K562 (cell line): Measurements from ENCODE around the gene RSPH6A. TPM values are rescaled to one million over a fixed set of nuclear protein-coding genes. Genes with fewer than 3 reads are reported as not detected.

ENCODE experiments used
- ATAC-seq: fragments of 200-7000 bp; cut with Tn5 transposase; 3 replicates; pipeline ENCODE4 v1.9.1; 2020; ENCODE audit warnings: moderate library complexity
- BruUV-seq: library from RNA; stranded (reverse); fragments of 400-500 nt; replicated peaks from 2 replicates; lab custom pipeline; 2021; lab: Mats Ljungman, UMichigan
- CTCF ChIA-PET: fragments of 300-600 bp; formaldehyde crosslinking; extraction: SDS; loops from one replicate; lab custom pipeline; 2021; ENCODE audit warnings: low intra/inter-chr PET ratio; lab: Yijun Ruan, JAX
- POLR2A ChIA-PET: fragments of 300-600, 350-650 bp; sonication (Branson Sonifier 250); formaldehyde crosslinking; extraction: SDS; loops from one replicate; lab custom pipeline; 2021; ENCODE audit warnings: antibody characterized with exemption, inconsistent platforms; lab: Yijun Ruan, JAX
- DNase-seq, 4 experiments: peaks; one replicate each; pipeline versions ENCODE4 v3.0.0 to v3.0.0-alpha.2; 2011 to 2018; ENCODE audit warnings: low spot score in 3 of 4, mixed read lengths in 3 of 4; ENCODE audit errors: extremely low read depth in 1 of 4
- FAIRE-seq: peaks from 2 replicates; lab custom pipeline; 2011; peaks lifted over from hg19 to GRCh38; lab: Jason Lieb, UNC
- H2AFZ ChIP-seq: 2 replicates; pipeline ENCODE4 v1.6.0; 2011; ENCODE audit warnings: low read depth, low read length, control low read depth, inconsistent platforms
- H3K27ac ChIP-seq: fragments of 200-600 bp; 3 replicates; pipeline ENCODE4 v1.8.0; 2011; ENCODE audit warnings: low read depth, mild to moderate bottlenecking, control low read depth, inconsistent platforms, low read length, moderate library complexity, mixed read lengths; ENCODE audit errors: extremely low read depth
- H3K27me3 ChIP-seq, 2 experiments: fragments of 300-600 bp in 1 of 2; 2 replicates in 1 of 2; 3 replicates in 1 of 2; pipeline versions ENCODE4 v1.6.0 to v1.8.0; 2011; ENCODE audit warnings: inconsistent platforms in 2 of 2, low read length in 2 of 2, mild to moderate bottlenecking in 1 of 2, mixed read lengths in 1 of 2, moderate library complexity in 1 of 2; ENCODE audit not compliant: control insufficient read depth in 2 of 2, insufficient read depth in 2 of 2
- H3K36me3 ChIP-seq: fragments of 300-600 bp; 3 replicates; pipeline ENCODE4 v1.8.0; 2011; ENCODE audit warnings: mild to moderate bottlenecking, low read length, inconsistent platforms; ENCODE audit not compliant: control insufficient read depth, insufficient read depth
- H3K4me1 ChIP-seq, 2 experiments: fragments of 200-600 bp in 1 of 2; replicated peaks in 1 of 2; 2 replicates in 1 of 2; 3 replicates in 1 of 2; pipeline versions ENCODE4 v1.5.1 to v1.8.0; 2011; ENCODE audit warnings: inconsistent platforms in 2 of 2, low read length in 2 of 2, mild to moderate bottlenecking in 1 of 2, mixed read lengths in 1 of 2, moderate library complexity in 1 of 2; ENCODE audit not compliant: control insufficient read depth in 2 of 2, insufficient read depth in 2 of 2
- H3K4me2 ChIP-seq: 2 replicates; pipeline ENCODE4 v1.6.1; 2011; ENCODE audit warnings: low read length, control low read depth, inconsistent platforms, mixed read lengths; ENCODE audit not compliant: insufficient read depth
- H3K4me3 ChIP-seq: fragments of 200-600 bp; sonication (generic), shearing (Covaris generic); 2 replicates; pipeline ENCODE4 v1.5.1; 2016; ENCODE audit warnings: control low read depth, inconsistent platforms
- H3K79me2 ChIP-seq: fragments of 200-600 bp; 3 replicates; pipeline ENCODE4 v1.8.0; 2011; ENCODE audit warnings: low read length, inconsistent platforms; ENCODE audit not compliant: control insufficient read depth, insufficient read depth
- H3K9ac ChIP-seq, 2 experiments: 2 replicates each; pipeline versions ENCODE4 v1.6.0 to v1.6.1; 2011; ENCODE audit warnings: low read depth in 2 of 2, low read length in 2 of 2, control low read depth in 1 of 2, inconsistent platforms in 1 of 2, mild to moderate bottlenecking in 1 of 2, mixed read lengths in 1 of 2; ENCODE audit not compliant: insufficient read depth in 1 of 2
- H3K9me1 ChIP-seq: one replicate; pipeline ENCODE4 v1.6.0; 2011; ENCODE audit warnings: inconsistent platforms, mild to moderate bottlenecking, low read length, moderate library complexity; ENCODE audit not compliant: control insufficient read depth, insufficient read depth
- H3K9me3 ChIP-seq: replicated peaks from 2 replicates; pipeline ENCODE4 v1.5.1; 2011; ENCODE audit warnings: low read depth, low read length, inconsistent platforms; ENCODE audit not compliant: control insufficient read depth, insufficient read depth
- H4K20me1 ChIP-seq: replicated peaks from 2 replicates; pipeline ENCODE4 v1.6.1; 2011; ENCODE audit warnings: low read length, inconsistent platforms, mixed read lengths; ENCODE audit not compliant: control insufficient read depth, insufficient read depth
- ELF1 ChIP-seq: fragments of 200-800 bp; sonication (Bioruptor generic); IDR thresholded peaks from 2 replicates; pipeline ENCODE4 v1.6.1; 2016; ENCODE audit warnings: missing genetic modification characterization, missing compliant biosample characterization
- FOXJ3 ChIP-seq: sonication (generic); formaldehyde crosslinking; IDR thresholded peaks from 2 replicates; pipeline ENCODE4 v1.4.0; 2020; ENCODE audit warnings: mild to moderate bottlenecking, missing genetic modification reagents
- FUS ChIP-seq: fragments of 200-400 bp; formaldehyde crosslinking; optimal IDR thresholded peaks from 2 replicates; pipeline ENCODE3; 2017; ENCODE audit warnings: low read depth, low read length
- ILK ChIP-seq: fragments of 450-650 bp; IDR thresholded peaks from 2 replicates; pipeline ENCODE4 v1.6.1; 2016; ENCODE audit warnings: missing genetic modification characterization, low read depth, mild to moderate bottlenecking, missing compliant biosample characterization, moderate library complexity, borderline replicate concordance
- MEIS2 ChIP-seq: fragments of 450-650 bp; IDR thresholded peaks from 2 replicates; pipeline ENCODE4 v1.6.1; 2014; ENCODE audit warnings: mild to moderate bottlenecking; ENCODE audit not compliant: partially characterized antibody
- POLR2A ChIP-seq: fragments of 450-650 bp; conservative IDR thresholded peaks from 2 replicates; pipeline ENCODE4 v1.6.1; 2016
- POLR2AphosphoS5 ChIP-seq: IDR thresholded peaks from 2 replicates; pipeline ENCODE4 v1.6.1; 2011; ENCODE audit warnings: mild to moderate bottlenecking, low read depth, low read length, moderate library complexity; ENCODE audit not compliant: control insufficient read depth, insufficient read depth
- POLR2G ChIP-seq: fragments of 200-400 bp; formaldehyde crosslinking; IDR thresholded peaks from 2 replicates; pipeline ENCODE4 v1.6.1; 2017; ENCODE audit warnings: low read depth, mild to moderate bottlenecking, antibody characterized with exemption, low read length, moderate library complexity
- SMARCE1 ChIP-seq: fragments of 450-650 bp; IDR thresholded peaks from 2 replicates; pipeline ENCODE4 v1.7.1; 2016; ENCODE audit warnings: mild to moderate bottlenecking
- SUPT5H ChIP-seq: fragments of 450-650 bp; IDR thresholded peaks from 2 replicates; pipeline ENCODE4 v1.6.1; 2016
- WGBS: fragments of 100-300 bp; shearing (Covaris generic); methylation state at CpG from one replicate; pipeline ENCODE4 v1.1.6; 2016; ENCODE audit warnings: low coverage, mixed read lengths; ENCODE audit not compliant: insufficient coverage; ENCODE audit errors: missing lambda C conversion rate; 5-methylcytosine and 5-hydroxymethylcytosine counted together
- in situ Hi-C: fragments of 300-500 bp; cut with MboI; formaldehyde crosslinking; loops from 4 replicates; pipeline ENCODE4 v1.15.0; 2018; ENCODE audit warnings: inconsistent platforms, mixed read lengths
- intact Hi-C: fragments of 100-400 bp; cut with micrococcal nuclease; formaldehyde crosslinking; loops from 2 replicates; pipeline ENCODE4 v1.14.2; 2022
- polyA plus RNA-seq, 8 experiments: library from polyadenylated mRNA; depleted of rRNA in 4 of 8; stranded (reverse) in 5 of 8; unstranded in 3 of 8; fragments of >200 nt; fragmentation: Nextera tagmentation in 2 of 8; fragmentation: Illumina TruSeq in 1 of 8; extraction: Ambion mirVana in 2 of 8; extraction: Trizol in 1 of 8; gene quantifications; 2 replicates each; pipeline versions ENCODE4 v1.2.1 to v1.2.3, GENCODE V29; 2011 to 2014; ENCODE audit warnings: inconsistent platforms in 1 of 8, missing spikeins in 1 of 8
- total RNA-seq, 7 experiments: library from RNA; depleted of rRNA in 6 of 7; stranded (reverse); fragments of >200 nt in 6 of 7; fragmentation: Illumina TruSeq in 2 of 7; extraction: Trizol in 2 of 7; gene quantifications; 2 replicates each; pipeline versions ENCODE4 v1.2.1 to v1.2.3, GENCODE V29; 2011 to 2021; ENCODE audit warnings: low replicate concordance in 1 of 7
- TF ChIP-seq, protein P1 (sequence below), 3 experiments: fragments of 200-800 bp in 1 of 3; fragments of 250-450 bp in 1 of 3; fragments of 450-650 bp in 1 of 3; sonication (Bioruptor Pico) in 1 of 3; sonication (Bioruptor generic) in 1 of 3; formaldehyde crosslinking in 1 of 3; IDR thresholded peaks; 2 replicates each; pipeline versions ENCODE4 v1.6.1 to v1.8.0; 2016 to 2022; ENCODE audit warnings: mild to moderate bottlenecking in 2 of 3, missing genetic modification characterization in 2 of 3, missing compliant biosample characterization in 1 of 3, moderate library complexity in 1 of 3

Gene RSPH6A
- total and polyA plus RNA-seq, 9 of the 15 experiments (the other 6 are each of a cell fraction or from before 2014, with no cell fraction given) = 0.03 to 0.15 (median 0.07) TPM; not detected in 5

DNA sequence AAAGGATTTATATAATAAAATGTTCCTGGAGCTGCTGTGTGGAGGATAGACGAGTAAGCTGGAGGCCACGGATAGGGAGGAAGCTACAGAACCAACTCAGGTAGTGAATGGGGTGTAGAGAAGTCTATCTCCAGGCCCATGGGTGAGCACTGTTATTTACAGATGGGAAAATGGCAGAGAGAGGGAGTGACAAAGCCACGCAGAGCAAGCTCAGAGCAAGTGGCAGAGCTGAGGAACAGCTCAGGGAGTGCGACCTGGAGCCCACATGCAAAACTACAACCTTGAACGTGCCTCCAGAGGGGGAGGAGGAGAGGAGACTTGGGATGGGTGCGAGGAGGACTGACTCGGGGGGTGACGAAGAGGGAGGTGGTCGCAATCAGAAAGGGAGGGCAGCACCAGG is 13.4 kb upstream of the RSPH6A start:
- no peak overlapping the region for H3K9ac ChIP-seq
- H2AFZ ChIP-seq = no peak overlapping the region
- POLR2A ChIA-PET = interaction anchor here (0.8 kb wide), 1 partner anchor 14 kb away, joined by 3 read pairs; no protein-coding TSS in a partner anchor
- H3K27ac ChIP-seq = no peak overlapping the region
- peaks cover 6% of the 10 kb centered on the region for H3K9me1 ChIP-seq
- H3K4me2 ChIP-seq = no peak overlapping the region
- H3K36me3 ChIP-seq = peaks cover 91% of the 10 kb centered on the region; the same call in 2 of the 3 replicates
- CTCF ChIA-PET = no interaction called here
- no peak for TF ChIP-seq FOXJ3 (CRISPR knock-in tag)
- 0 out of 2 replicates have a peak, but pooled peaks have one; percentile 19 for TF ChIP-seq SUPT5H
- FAIRE-seq (no peak), ATAC-seq (no peak), DNase-seq (no peak)
- no TSS peak for BruUV-seq
- intact Hi-C loops = no loop called here
- H3K4me3 ChIP-seq = no peak overlapping the region
- H3K27me3 ChIP-seq = no peaks in the 10 kb centered on the region
- in situ Hi-C loops = no loop called here
- WGBS = 88% methylated on average over 6 of the region's 9 CpGs
- peaks cover 0 to 3% of the 10 kb centered on the region in 2 experiments; a peak in 1 of 5 replicates for H3K4me1 ChIP-seq
- H3K79me2 ChIP-seq = no peaks in the 10 kb centered on the region
- H3K9me3 ChIP-seq = no peaks in the 10 kb centered on the region
- H4K20me1 ChIP-seq = no peaks in the 10 kb centered on the region

DNA sequence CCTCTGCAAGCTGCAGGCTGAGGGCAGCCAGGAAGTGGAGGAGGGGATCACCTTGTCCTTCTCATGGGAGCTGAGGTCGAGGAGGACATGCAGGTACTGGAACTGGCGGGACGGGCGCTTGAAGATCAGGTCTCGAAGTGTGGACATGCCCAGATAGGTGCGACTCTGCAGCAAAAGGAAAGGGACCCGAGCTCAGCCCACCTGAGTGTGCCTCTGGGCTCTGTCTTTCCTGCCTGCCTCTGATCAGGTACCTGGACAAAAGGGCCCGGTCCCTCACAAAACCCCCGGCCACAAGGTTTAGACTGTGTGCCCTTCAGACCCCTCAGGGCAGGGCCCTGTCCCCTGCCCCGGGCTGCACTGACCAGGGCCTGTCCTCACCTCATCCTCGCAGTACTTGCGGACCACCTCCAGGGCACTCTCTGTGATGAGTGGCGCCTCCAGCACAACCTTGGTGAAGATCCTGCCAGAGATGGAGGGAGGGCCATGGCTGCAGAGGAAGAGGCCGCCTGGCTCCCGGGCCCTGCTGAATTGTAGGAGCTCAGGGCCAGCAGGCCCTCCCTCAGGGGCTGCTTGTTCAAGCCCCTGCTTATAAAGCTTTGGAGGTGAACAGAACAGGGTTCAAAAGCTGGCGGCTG is 12.5 kb upstream of the RSPH6A start:
- H3K27ac ChIP-seq = no peak overlapping the region
- no peak for FAIRE-seq
- in situ Hi-C loops (no loop called here), intact Hi-C loops (no loop called here)
- H3K4me3 ChIP-seq = no peak overlapping the region
- H3K4me2 ChIP-seq = no peak overlapping the region
- ATAC-seq = peak; percentile 28; the same call in 1 of the 3 replicates
- TF ChIP-seq SMARCE1 (no peak), MEIS2 (no peak), ELF1 (tag) (no peak), POLR2A (peak; percentile 43; the same call in 1 of the 2 replicates), POLR2AphosphoS5 (peak; percentile 5; the same call in 1 of the 2 replicates), POLR2G (peak; percentile 58; the same call in 1 of the 2 replicates), ILK (tag) (no peak), FUS (no peak)
- TF ChIP-seq, protein P1, sequence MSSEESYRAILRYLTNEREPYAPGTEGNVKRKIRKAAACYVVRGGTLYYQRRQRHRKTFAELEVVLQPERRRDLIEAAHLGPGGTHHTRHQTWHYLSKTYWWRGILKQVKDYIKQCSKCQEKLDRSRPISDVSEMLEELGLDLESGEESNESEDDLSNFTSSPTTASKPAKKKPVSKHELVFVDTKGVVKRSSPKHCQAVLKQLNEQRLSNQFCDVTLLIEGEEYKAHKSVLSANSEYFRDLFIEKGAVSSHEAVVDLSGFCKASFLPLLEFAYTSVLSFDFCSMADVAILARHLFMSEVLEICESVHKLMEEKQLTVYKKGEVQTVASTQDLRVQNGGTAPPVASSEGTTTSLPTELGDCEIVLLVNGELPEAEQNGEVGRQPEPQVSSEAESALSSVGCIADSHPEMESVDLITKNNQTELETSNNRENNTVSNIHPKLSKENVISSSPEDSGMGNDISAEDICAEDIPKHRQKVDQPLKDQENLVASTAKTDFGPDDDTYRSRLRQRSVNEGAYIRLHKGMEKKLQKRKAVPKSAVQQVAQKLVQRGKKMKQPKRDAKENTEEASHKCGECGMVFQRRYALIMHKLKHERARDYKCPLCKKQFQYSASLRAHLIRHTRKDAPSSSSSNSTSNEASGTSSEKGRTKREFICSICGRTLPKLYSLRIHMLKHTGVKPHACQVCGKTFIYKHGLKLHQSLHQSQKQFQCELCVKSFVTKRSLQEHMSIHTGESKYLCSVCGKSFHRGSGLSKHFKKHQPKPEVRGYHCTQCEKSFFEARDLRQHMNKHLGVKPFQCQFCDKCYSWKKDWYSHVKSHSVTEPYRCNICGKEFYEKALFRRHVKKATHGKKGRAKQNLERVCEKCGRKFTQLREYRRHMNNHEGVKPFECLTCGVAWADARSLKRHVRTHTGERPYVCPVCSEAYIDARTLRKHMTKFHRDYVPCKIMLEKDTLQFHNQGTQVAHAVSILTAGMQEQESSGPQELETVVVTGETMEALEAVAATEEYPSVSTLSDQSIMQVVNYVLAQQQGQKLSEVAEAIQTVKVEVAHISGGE (CRISPR knock-in tag; IDR thresholded peaks at IDR 0.05) = no peak
- H2AFZ ChIP-seq = no peak overlapping the region
- H3K36me3 ChIP-seq = peaks cover 96% of the 10 kb centered on the region; the same call in 2 of the 3 replicates
- no peaks in the 10 kb centered on the region for H3K9me3 ChIP-seq
- no peaks in the 10 kb centered on the region for H4K20me1 ChIP-seq
- WGBS = 96% methylated on average over 12 of the region's 16 CpGs
- BruUV-seq = no TSS peak
- no peaks in the 10 kb centered on the region for H3K79me2 ChIP-seq
- ChIA-PET CTCF (no interaction called here), POLR2A (interaction anchor here (0.6 to 0.8 kb wide), 3 partner anchors 15 to 160 kb away, joined by 3 read pairs; partner anchors contain the start of gene GIPR)
- no peaks in the 10 kb centered on the region for H3K27me3 ChIP-seq
- H3K9ac ChIP-seq = peak overlapping the region in 1 of 2 experiments; percentile 32; a peak in 1 of 4 replicates
- H3K4me1 ChIP-seq = peaks cover 0 to 3% of the 10 kb centered on the region in 2 experiments; a peak in 1 of 5 replicates
- no peak for DNase-seq
- H3K9me1 ChIP-seq = peaks cover 6% of the 10 kb centered on the region
